Measurements from ENCODE around the gene LTBP1.

GRCh38 chr2:33213648-33214047 lies 266.9 kb downstream of the LTBP1 start:
- TF ChIP-seq CTCF (conservative IDR thresholded peaks at IDR 0.05; ENCODE audit: low read length) (no peak), EZH2phosphoT487 (IDR thresholded peaks at IDR 0.05; ENCODE audit: borderline replicate concordance, low read depth, low read length) (no peak)
